Muscle of back (tissue), 11 donors: Measurements from ENCODE around the gene PDGFRB. TPM values are rescaled to one million over a fixed set of nuclear protein-coding genes. Genes with fewer than 3 reads are reported as not detected.

Source experiments
- DNase-seq, 3 donors: peaks; one replicate each; pipeline versions ENCODE4 v3.0.0 to v3.0.0-alpha.2; 2013
- polyA plus RNA-seq, 10 donors: library from polyadenylated mRNA; unstranded; fragments of 120-200 nt; gene quantifications; one replicate each; pipeline ENCODE4 v1.2.1, GENCODE V29; 2013; ENCODE audit not compliant: insufficient read length in 10 of 10

The PDGFRB gene
- polyA plus RNA-seq, 10 donors, result 89.2 to 173 (median 143) TPM

GRCh38 chr5:150067405-150067960 lies 88.2 kb downstream of the PDGFRB start:
- DNase-seq, result no peak

GRCh38 chr5:150066901-150067396 lies 88.7 kb downstream of the PDGFRB start:
- no peak for DNase-seq

GRCh38 chr5:150066436-150066835 lies 89.2 kb downstream of the PDGFRB start:
- no peak for DNase-seq

GRCh38 chr5:150065886-150066285 lies 89.8 kb downstream of the PDGFRB start:
- no peak for DNase-seq

DNA sequence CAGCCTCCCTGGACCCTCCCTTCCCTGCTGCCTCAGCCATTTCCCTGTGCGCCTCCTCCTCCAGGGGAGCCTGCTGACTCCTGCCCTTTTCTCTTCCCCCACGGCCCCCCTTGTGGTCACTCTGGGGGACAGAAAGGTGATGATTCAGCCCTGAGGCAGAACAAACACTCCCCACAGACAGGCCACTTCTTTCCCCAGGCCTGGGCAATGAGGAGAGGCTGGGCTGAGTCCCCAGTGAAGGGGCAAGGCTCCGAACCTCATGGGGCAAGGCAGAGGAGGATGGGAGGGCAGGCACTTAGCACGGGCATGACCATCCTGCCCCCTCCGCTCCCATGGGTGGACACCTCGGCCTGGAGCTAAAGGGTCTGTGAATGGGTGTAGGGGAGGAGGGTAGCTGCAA lies 90.3 kb downstream of the PDGFRB start:
- peak in 1 of 3 donors; percentile 41 for DNase-seq

- no peak for DNase-seq
Observed at GRCh38 chr5:150064681-150065220, 90.9 kb downstream of the PDGFRB start.

Other genes starting within 250 kb of the PDGFRB start
- under 1 TPM; 0.03 to 0.12 (median 0.06) TPM for gene PDE6A, start 211.1 kb downstream of the PDGFRB start, polyA plus RNA-seq
- gene SLC26A2, start 195.1 kb downstream of the PDGFRB start, polyA plus RNA-seq, result 10 to 100 TPM in 9 of 10 donors, 1 to 10 TPM in 1; 9.4 to 13.1 (median 11.3) TPM
- 1 to 10 TPM; 1.8 to 3.2 (median 2.5) TPM for gene TIGD6, start 155.2 kb downstream of the PDGFRB start, polyA plus RNA-seq
- 10 to 100 TPM; 13.2 to 30.9 (median 19.6) TPM for gene HMGXB3, start 155.1 kb downstream of the PDGFRB start, polyA plus RNA-seq
- gene CSF1R, start 69.3 kb downstream of the PDGFRB start, polyA plus RNA-seq, result 10 to 100 TPM; 23.4 to 36.4 (median 27.8) TPM
- gene CDX1, start 10.9 kb upstream of the PDGFRB start, polyA plus RNA-seq, result under 1 TPM in 7 of 10 donors, not detected in 3; 0.13 to 0.63 (median 0.24) TPM
- 1 to 10 TPM in 1 of 10 donors, under 1 TPM in 9; 0.15 to 1.7 (median 0.41) TPM for gene SLC6A7, start 34.2 kb upstream of the PDGFRB start, polyA plus RNA-seq
- gene CAMK2A, start 133.9 kb upstream of the PDGFRB start, polyA plus RNA-seq, result 10 to 100 TPM; 32.6 to 93.3 (median 67.5) TPM
- 10 to 100 TPM in 1 of 10 donors, 1 to 10 TPM in 9; 3.4 to 10.2 (median 6.1) TPM for gene ARSI, start 147.1 kb upstream of the PDGFRB start, polyA plus RNA-seq
- gene TCOF1, start 201.9 kb upstream of the PDGFRB start, polyA plus RNA-seq, result 10 to 100 TPM; 15.8 to 24.8 (median 17.9) TPM